Measurements from ENCODE around the gene SYNE1.
"Not testable (repeated sequence)": the region's sequence is repeated elsewhere in the genome, so short reads cannot be mapped to it uniquely, and the experiment has no call there.

The SYNE1 gene

GRCh38 chr6:152637296-152638047 is at the start of gene SYNE1:
Gene SYNE1 (minus strand): TSS chr6:152637362. CDS start chr6:152628331, 9,031 bp downstream.
- DNase-seq, result no peak

GRCh38 chr6:152685819-152686218 is 48.7 kb upstream of the SYNE1 start:
- DNase-seq, result no peak

GRCh38 chr6:152682935-152683334 is 45.8 kb upstream of the SYNE1 start:
- not testable (repeated sequence) for DNase-seq

- DNase-seq, result no peak
These were observed 45.0 kb upstream of the SYNE1 start for GRCh38 chr6:152682141-152682540.

- no peak for DNase-seq
These were observed 43.8 kb upstream of the SYNE1 start for GRCh38 chr6:152680879-152681517.

GRCh38 chr6:152680151-152680550 is 43.0 kb upstream of the SYNE1 start:
- DNase-seq, result no peak

- no peak for DNase-seq
These were observed 36.1 kb upstream of the SYNE1 start for GRCh38 chr6:152673236-152673635.

GRCh38 chr6:152671171-152671570 is 34.0 kb upstream of the SYNE1 start:
- no peak for DNase-seq

GRCh38 chr6:152669895-152670294 is 32.7 kb upstream of the SYNE1 start:
- DNase-seq, result no peak

GRCh38 chr6:152661776-152662175 is 24.6 kb upstream of the SYNE1 start:
- no peak for DNase-seq

GRCh38 chr6:152651986-152652385 is 14.8 kb upstream of the SYNE1 start:
- DNase-seq, result no peak

GRCh38 chr6:152648105-152648504 is 10.9 kb upstream of the SYNE1 start:
- DNase-seq, result no peak

- DNase-seq, result not testable (repeated sequence)
These were observed 9.6 kb upstream of the SYNE1 start for GRCh38 chr6:152646732-152647131.

- DNase-seq, result no peak
These were observed 5.6 kb upstream of the SYNE1 start for GRCh38 chr6:152642578-152643375.

GRCh38 chr6:152636609-152637295 is 410 bp downstream of the SYNE1 start:
- no peak for DNase-seq

- DNase-seq, result no peak
These were observed 1.0 kb downstream of the SYNE1 start for GRCh38 chr6:152636021-152636608.

- no peak for DNase-seq
These were observed 2.4 kb downstream of the SYNE1 start for GRCh38 chr6:152634773-152635172.

- DNase-seq, result no peak
These were observed 4.9 kb downstream of the SYNE1 start for GRCh38 chr6:152632121-152632782.

GRCh38 chr6:152631376-152631775 is 5.8 kb downstream of the SYNE1 start:
- no peak for DNase-seq

- DNase-seq, result no peak
These were observed 6.3 kb downstream of the SYNE1 start for GRCh38 chr6:152630832-152631231.

GRCh38 chr6:152625213-152625612 is 11.9 kb downstream of the SYNE1 start:
- DNase-seq, result no peak

GRCh38 chr6:152614776-152615175 is 22.4 kb downstream of the SYNE1 start:
- DNase-seq, result not testable (repeated sequence)

Measured in stimulated activated CD4-positive, alpha-beta T cell treated with anti-CD3 and anti-CD28 coated beads, Interleukin-2, amount 100 ng/mL, for 48 hours (primary cell).